HG02588 (cell line): ENCODE measurements around the gene MYH2.
"Not testable (repeated sequence)": the region's sequence is repeated elsewhere in the genome, so short reads cannot be mapped to it uniquely, and the experiment has no call there.

ENCODE experiments used
- ATAC-seq: cut with Tn5 transposase; IDR thresholded peaks from one replicate; pipeline ENCODE4 v1.9.1; 2021; ENCODE audit warnings: mild to moderate bottlenecking, moderate library complexity; ENCODE audit not compliant: unreplicated experiment

The MYH2 gene

GRCh38 chr17:10549096-10549842 is at the start of gene MYH2:
Gene MYH2, minus strand, starts transcription at chr17:10549658. Its CDS starts 1,738 bp downstream, at chr17:10547920.
- ATAC-seq, result no peak

GRCh38 chr17:10598621-10599020 is 49.2 kb upstream of the MYH2 start:
- no peak for ATAC-seq

- no peak for ATAC-seq
Measured at GRCh38 chr17:10589553-10590145, 40.2 kb upstream of the MYH2 start.

- no peak for ATAC-seq
Measured at GRCh38 chr17:10585529-10585928, 36.1 kb upstream of the MYH2 start.

- no peak for ATAC-seq
Measured at GRCh38 chr17:10583834-10584233, 34.4 kb upstream of the MYH2 start.

GRCh38 chr17:10579270-10579669 is 29.8 kb upstream of the MYH2 start:
- ATAC-seq, result no peak

DNA sequence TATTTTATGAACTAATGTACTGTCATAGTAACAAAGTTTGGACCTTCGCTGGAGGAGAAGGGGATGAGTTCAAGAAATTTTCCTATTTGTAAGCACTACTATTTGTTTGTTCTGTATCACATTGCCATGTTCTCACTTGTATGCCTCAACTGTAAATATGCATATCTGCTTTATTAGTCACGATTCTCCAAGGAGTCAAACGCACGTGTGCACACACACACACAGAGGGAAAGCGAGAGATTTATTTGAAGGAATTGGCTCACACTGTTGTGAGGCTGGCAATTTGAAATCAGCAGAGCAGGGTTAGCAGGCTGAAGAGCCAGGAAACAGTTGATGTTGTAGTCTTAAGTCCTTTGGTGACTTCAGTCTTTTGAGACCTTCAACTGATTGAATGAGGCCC is 24.9 kb upstream of the MYH2 start:
- no peak for ATAC-seq

DNA sequence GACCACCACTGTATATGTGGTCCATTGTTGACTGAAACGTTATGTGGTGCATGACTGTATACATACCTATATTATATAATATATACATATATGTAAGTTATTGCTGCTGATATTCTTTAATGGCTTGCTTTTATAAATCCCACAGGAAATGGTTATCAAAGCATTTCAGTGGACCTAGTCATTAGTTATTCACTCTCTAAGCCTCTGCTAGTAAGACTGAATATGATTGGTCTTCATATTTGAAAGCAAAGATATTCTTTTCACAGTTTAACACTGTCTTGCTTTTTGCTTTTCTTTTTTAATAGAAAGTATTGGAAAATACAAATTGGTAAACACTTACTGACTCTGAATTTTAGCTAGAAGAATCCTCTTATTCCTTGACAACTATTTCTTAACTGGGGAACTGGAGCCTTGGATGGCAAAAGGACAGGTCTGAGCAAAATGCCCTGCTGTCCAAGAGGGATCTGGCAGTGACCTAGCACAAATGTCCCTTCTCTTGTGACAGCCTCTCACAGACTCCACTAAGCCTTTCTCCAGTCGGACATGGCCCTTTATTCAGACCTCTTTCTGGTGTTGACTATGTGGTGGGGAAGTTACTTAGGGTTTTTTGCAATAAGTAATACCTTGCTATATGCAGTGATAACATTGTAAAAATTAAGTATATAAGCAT is 14.7 kb upstream of the MYH2 start:
- ATAC-seq, result no peak

DNA sequence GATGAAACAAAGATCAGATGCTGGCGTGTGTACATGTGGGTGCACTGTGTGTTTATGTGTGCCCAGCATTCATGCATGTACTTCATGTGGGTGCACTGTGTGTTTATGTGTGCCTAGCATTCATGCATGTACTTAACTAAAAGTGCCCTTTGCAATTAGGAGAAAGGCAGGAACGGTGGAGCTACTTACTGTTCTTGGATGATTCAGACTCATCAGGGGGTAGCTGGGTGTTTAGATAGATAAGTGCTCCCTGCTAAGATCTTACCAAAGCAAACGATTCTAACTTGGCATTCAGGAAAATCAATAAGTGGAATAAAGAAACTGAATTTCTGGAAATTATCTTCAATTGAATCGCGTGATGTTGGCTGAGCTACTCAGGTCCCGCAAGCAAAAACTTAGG is 8.6 kb upstream of the MYH2 start:
- ATAC-seq, result no peak

- no peak for ATAC-seq
Measured at GRCh38 chr17:10557422-10557821, 8.0 kb upstream of the MYH2 start.

DNA sequence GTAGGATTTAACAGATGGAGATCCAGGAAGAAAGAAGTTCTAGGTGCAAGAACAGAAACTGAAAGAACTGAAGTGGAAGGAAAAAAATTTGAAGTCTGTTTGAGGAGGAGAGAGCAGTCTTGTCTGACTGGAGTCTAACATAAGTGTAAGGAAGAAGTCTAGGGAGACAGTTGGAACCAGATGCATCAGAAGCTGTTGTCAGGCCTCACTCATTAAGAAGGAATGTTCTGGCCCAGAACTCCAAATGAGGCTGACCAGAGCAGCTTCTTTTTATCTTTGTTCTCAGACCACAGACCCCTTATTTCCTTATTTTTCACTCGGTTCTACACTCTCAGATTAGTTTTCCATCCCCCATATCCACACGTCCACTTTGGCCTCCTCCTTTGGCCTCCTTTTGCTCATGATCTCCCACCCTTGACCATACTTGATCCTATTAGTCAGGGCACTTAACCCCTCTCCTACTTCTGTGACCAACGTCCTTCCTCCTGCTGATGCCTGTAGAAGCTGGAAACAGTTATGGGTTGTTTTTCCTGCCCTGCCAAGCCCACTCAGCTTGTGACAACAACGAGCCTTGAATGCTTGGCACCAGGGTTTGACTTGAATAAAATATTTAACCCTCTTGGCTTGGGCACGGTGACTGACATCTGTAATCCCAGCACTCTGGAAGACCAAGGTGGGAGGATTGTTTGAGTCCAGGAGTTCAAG is 7.0 kb upstream of the MYH2 start:
- ATAC-seq, result no peak

- ATAC-seq, result no peak
Measured at GRCh38 chr17:10550014-10550413, 556 bp upstream of the MYH2 start.

DNA sequence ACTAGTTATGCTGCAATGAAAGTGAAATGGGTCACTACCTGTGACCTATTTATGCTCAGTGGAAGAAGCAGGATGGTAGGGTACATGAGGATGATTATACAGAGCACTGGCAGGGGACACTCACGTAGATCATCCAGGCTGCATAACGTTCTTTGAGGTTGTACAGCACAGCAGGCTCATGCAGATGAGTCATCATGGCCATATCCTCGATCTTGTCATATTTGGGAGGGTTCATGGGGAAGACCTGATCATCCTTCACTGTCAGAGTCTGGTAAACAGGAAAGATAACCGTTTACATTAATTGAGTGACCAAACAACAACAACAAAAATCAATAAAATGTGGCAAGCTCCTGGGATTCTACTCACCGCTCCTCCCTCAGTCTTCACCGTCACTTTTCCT is 2.1 kb downstream of the MYH2 start:
- no peak for ATAC-seq

DNA sequence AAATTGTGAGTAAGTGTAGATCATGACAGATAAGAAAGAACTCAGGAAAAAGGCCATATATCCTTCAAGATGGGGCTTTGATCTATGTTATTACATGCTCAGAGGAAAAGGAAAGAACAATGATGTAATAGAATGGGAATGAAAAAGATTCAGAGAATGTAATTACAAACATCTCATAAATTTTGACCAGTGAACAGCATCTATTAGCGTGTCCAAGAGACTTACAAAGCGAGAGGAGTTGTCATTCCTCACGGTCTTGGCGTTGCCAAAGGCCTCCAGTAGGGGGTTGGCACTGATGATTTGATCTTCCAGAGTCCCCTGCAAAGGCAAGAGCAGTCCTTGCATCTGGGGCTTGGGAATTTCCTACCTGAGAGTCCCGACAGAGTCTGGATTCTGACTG is 6.0 kb downstream of the MYH2 start:
- not testable (repeated sequence) for ATAC-seq

DNA sequence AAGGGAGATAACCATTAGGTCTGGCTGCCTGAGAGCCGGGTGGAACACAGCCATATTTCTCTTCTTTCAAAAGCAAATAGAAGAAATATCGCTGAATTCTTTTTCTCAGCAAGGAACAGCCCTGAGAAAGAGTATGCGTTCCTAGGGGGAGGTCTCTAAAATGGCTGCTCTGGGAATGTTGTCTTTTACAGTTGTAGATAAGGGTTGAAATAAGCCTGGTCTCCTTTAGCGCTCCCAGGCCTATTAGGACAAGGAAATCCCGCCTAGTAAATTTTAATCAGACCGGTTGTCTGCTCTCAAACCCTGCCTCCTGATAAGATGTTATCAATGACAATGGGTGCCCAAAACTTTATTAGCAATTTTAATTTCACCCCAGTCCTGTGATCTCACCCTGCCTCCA is 8.3 kb downstream of the MYH2 start:
- ATAC-seq, result not testable (repeated sequence)

DNA sequence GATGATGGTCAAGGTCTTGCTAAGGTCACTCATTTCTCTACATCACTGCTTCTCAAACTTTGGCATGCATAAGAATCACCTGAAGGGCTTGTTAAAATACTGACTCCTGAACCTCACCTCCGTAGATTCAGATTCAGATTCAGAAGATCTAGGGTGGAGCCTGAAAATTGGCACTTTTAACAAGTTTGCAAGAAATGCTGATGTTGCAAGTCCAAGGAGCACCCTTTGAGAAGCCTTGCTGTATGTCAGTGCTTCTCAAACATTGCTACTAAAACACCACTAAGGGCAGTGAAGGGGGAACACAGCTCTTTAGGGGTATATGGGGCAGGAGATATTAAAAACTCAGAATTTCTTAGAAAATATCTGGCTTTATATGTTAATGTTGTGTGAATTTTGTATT is 17.4 kb downstream of the MYH2 start:
- no peak for ATAC-seq

DNA sequence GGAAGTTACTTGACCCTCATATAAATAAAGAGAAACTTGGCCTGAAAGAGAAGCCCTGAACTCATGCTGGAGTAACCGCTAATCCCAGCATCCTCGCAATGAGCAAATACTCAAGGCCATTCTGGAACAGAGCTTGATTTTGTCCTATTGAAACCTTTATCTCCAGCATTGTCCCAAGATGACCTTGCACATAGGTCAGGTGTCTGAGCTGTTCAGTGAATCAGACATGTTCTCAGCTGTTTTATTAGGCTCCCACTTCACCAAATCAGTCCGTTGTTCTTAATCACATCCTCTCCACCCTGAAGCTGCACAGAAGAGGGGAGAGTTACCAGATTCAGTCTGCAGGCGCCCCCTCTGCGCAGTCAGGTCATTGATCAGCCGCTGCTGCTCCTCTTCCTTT is 22.0 kb downstream of the MYH2 start:
- ATAC-seq, result no peak

DNA sequence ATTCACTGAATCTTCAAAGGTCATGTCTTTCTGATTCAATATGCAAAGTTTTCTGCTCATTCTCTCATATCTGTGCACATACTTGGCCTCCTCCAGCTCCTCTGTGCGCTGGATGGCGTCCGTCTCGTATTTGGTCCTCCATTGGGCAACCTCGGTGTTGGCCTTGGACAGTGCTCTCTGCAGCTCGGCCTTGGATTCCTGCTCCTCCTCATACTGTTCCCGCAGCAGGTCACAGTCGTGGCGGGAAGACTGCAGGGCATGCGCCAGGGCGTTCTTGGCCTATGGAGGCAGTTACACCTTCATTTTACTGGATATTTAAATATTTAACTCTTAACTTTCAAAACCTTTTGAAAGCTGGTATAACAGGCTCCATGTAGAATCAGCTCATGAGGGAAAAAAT is 22.9 kb downstream of the MYH2 start:
- no peak for ATAC-seq

- no peak for ATAC-seq
Measured at GRCh38 chr17:10523064-10523463, 26.4 kb downstream of the MYH2 start.

DNA sequence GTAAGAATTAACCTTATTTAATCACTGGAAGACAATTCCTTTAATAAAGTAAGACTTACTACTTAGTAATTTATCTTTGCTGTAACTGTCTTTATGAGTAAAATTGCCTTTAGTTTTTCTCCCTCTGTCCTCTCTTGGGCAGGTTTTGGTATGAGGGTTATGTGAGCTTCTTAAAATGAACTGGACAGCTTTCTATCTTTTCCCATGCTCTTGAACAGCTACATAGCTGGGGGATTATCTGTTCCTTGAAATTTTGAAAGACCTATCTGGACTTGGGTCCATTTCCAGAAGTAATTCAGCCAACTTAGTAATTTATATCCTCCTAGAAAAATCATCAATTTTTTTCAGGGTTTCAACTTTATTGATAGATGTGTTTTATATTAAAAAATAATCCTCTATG is 27.5 kb downstream of the MYH2 start:
- no peak for ATAC-seq

- no peak for ATAC-seq
Measured at GRCh38 chr17:10518271-10519037, 31.0 kb downstream of the MYH2 start, which contains the start of gene MYH1. Gene MYH1, minus strand, starts transcription at chr17:10518542. Its CDS starts 1,900 bp downstream, at chr17:10516642.
